Measurements from ENCODE around the gene HAP1. TPM values are rescaled to one million over a fixed set of nuclear protein-coding genes. Genes with fewer than 3 reads are reported as not detected.

HAP1 gene
- total and polyA plus RNA-seq, 2 of the 8 experiments (the other 6 are each of a cell fraction or from before 2014, with no cell fraction given): 2.3 to 3.6 TPM

GRCh38 chr17:41725134-41725533 is 9.3 kb downstream of the HAP1 start:
- Histone ChIP-seq H2BK20ac (ENCODE audit: low read length) (no peak overlapping the region), H3K4ac (replicated peaks; ENCODE audit: insufficient read length, low read depth, low read length) (no peak overlapping the region), H3K79me2 (ENCODE audit: control insufficient read depth in 1 of 2, insufficient read depth in 2 of 2, low read length in 2 of 2) (no peaks in the 10 kb centered on the region), H3K79me1 (ENCODE audit: low read depth, low read length) (no peaks in the 10 kb centered on the region), H2BK15ac (ENCODE audit: low read length) (no peak overlapping the region), H2AK5ac (ENCODE audit: low read depth, low read length) (no peak overlapping the region), H3K23ac (ENCODE audit: insufficient read length) (no peak overlapping the region), H3K23me2 (ENCODE audit: low read depth, low read length) (no peaks in the 10 kb centered on the region), H4K5ac (ENCODE audit: insufficient read length, low read depth, low read length) (no peak overlapping the region), H4K8ac (ENCODE audit: extremely low read depth, insufficient read depth, low read length) (no peak overlapping the region), H3K9ac (replicated peaks in 1 of 4; ENCODE audit: extremely low read depth in 1 of 4, low read depth in 3 of 4, low read length in 3 of 4) (no peak overlapping the region), H4K20me1 (replicated peaks in 1 of 2; ENCODE audit: control insufficient read depth in 1 of 2, insufficient read depth in 2 of 2, low read length in 2 of 2) (peaks cover 0 to 2% of the 10 kb centered on the region in 2 experiments), H3K4me3 (ENCODE audit: extremely low read depth in 1 of 4, insufficient read depth in 2 of 4, low read depth in 3 of 4, low read length in 4 of 4) (no peak overlapping the region), H2BK12ac (ENCODE audit: low read depth, low read length) (no peak overlapping the region), H3K27ac (ENCODE audit: low read depth, low read length) (no peak overlapping the region), H2BK120ac (replicated peaks; ENCODE audit: low read depth, low read length) (no peak overlapping the region), H2BK5ac (ENCODE audit: low read depth, low read length) (no peak overlapping the region), H3K18ac (ENCODE audit: extremely low read depth, low read length) (no peak overlapping the region), H2AFZ (ENCODE audit: low read length) (no peak overlapping the region), H3K36me3 (ENCODE audit: control insufficient read depth in 2 of 4, insufficient read depth in 4 of 4, low read length in 3 of 4) (no peaks in the 10 kb centered on the region), H3K9me3 (ENCODE audit: insufficient read depth in 2 of 2, low read depth in 1 of 2, low read length in 1 of 2) (no peaks in the 10 kb centered on the region), H3K4me2 (ENCODE audit: insufficient read depth in 1 of 2, low read depth in 2 of 2, low read length in 2 of 2) (no peak overlapping the region), H3K4me1 (replicated peaks in 1 of 4; ENCODE audit: control insufficient read depth in 3 of 4, insufficient read depth in 4 of 4, low read length in 3 of 4) (peaks cover 0 to 2% (median 0%) of the 10 kb centered on the region in 4 experiments; a peak in 3 of 7 replicates), H3K56ac (replicated peaks; ENCODE audit: insufficient read length, low read depth, low read length) (no peak overlapping the region), H4K91ac (replicated peaks; ENCODE audit: insufficient read length, low read length) (no peak overlapping the region), H3K14ac (ENCODE audit: insufficient read length) (no peak overlapping the region), H3K27me3 (replicated peaks in 1 of 4; ENCODE audit: control insufficient read depth in 3 of 4, extremely low read depth in 1 of 4, insufficient read depth in 3 of 4, low read length in 3 of 4) (no peaks in the 10 kb centered on the region)
- no peak for DNase-seq (ENCODE audit: low read depth in 1 of 2, low spot score in 2 of 2)
- no peak for FAIRE-seq
- TF ChIP-seq CEBPB (IDR thresholded peaks at IDR 0.05; ENCODE audit: low read depth, low read length): no peak
- TF ChIP-seq MAFK (IDR thresholded peaks at IDR 0.05; ENCODE audit: low read depth, low read length): no peak
- TF ChIP-seq TCF12 (IDR thresholded peaks at IDR 0.05; ENCODE audit: low read depth, low read length): no peak
- TF ChIP-seq, protein P1, sequence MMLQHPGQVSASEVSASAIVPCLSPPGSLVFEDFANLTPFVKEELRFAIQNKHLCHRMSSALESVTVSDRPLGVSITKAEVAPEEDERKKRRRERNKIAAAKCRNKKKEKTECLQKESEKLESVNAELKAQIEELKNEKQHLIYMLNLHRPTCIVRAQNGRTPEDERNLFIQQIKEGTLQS (IDR thresholded peaks at IDR 0.05; ENCODE audit: insufficient read depth, low read depth, low read length): no peak
- TF ChIP-seq POLR2AphosphoS5 (IDR thresholded peaks at IDR 0.05; ENCODE audit: low read depth, low read length): no peak
- no peak for TF ChIP-seq TBP (IDR thresholded peaks at IDR 0.05; ENCODE audit: low read depth, low read length)
- no peak for TF ChIP-seq JUN (IDR thresholded peaks at IDR 0.05; ENCODE audit: low read depth, low read length)
- TF ChIP-seq SP1 (IDR thresholded peaks at IDR 0.05; ENCODE audit: low read depth, low read length): no peak
- TF ChIP-seq, protein P2, sequence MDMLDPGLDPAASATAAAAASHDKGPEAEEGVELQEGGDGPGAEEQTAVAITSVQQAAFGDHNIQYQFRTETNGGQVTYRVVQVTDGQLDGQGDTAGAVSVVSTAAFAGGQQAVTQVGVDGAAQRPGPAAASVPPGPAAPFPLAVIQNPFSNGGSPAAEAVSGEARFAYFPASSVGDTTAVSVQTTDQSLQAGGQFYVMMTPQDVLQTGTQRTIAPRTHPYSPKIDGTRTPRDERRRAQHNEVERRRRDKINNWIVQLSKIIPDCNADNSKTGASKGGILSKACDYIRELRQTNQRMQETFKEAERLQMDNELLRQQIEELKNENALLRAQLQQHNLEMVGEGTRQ (IDR thresholded peaks at IDR 0.05; ENCODE audit: low read length): no peak
- no peak for TF ChIP-seq SUZ12 (IDR thresholded peaks at IDR 0.05; ENCODE audit: low read length)
- TF ChIP-seq CBX8 (IDR thresholded peaks at IDR 0.05; ENCODE audit: borderline replicate concordance, low read depth, low read length): no peak
- TF ChIP-seq GABPA (IDR thresholded peaks at IDR 0.05; ENCODE audit: borderline replicate concordance, insufficient read depth, low read length): no peak
- no peak for TF ChIP-seq KDM5A (IDR thresholded peaks at IDR 0.05; ENCODE audit: low read length)
- TF ChIP-seq RFX5 (IDR thresholded peaks at IDR 0.05; ENCODE audit: borderline replicate concordance, low read depth, low read length): no peak
- ChIA-PET CTCF (ENCODE audit: partially characterized antibody) (interaction anchor here (0.6 to 2.5 kb wide), 7 partner anchors 10 to 176 kb away, joined by 3 to 10 read pairs (median 4); partner anchors contain the start of gene HAP1), POLR2A (ENCODE audit: partially characterized antibody) (interaction anchor here (0.8 to 18.3 kb wide), 5 partner anchors 10 to 33 kb away, joined by 3 to 215 read pairs (median 8); partner anchors contain the start of genes EIF1 and HAP1)
- 74% methylated on average over 4 of the region's 5 CpGs; no CpG with 5 or more reads in 1 of the 2 experiments for WGBS, 2 experiments (ENCODE audit: extremely low coverage in 1 of 2, insufficient coverage in 1 of 2, insufficient read length in 1 of 2, insufficient replicate concordance in 2 of 2, low coverage in 1 of 2, low lambda C conversion rate in 2 of 2, missing lambda C conversion rate in 1 of 2)

Measured in H1 (cell line).